ENCODE results near the gene GIPC1. TPM values are rescaled to one million over a fixed set of nuclear protein-coding genes. Genes with fewer than 3 reads are reported as not detected.

GIPC1 gene
- total RNA-seq, 1 experiment from 2014 or later = 67.4 TPM

DNA sequence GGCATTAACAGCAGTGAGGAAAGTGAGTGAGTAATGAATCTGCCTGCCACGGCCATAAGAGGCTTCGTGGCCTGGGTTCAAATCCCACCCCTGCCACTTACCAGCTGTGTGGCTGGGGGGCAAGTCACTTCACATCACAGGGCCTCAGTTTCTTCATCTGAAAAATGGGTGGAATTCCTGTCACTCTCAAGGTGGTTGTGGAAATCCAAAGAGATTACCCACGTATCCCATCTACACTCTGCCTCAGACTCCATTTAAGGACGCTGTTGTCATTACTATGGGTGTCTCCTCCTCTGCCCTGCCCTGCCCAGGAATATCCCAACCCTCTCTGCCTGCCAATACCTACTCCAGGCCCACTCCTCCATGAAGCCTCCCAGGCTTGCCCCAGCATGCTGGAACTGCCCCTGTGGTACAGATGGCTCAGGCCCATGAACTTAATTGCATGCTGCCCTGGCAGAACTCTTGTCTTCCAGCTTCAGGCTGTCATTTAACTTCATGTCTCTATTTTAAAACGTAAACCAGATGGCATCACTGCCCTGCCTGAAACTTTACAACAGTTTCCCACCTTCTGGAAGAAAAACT lies 3.1 kb downstream of the GIPC1 start:
- Histone ChIP-seq H3K27me3 (no peaks in the 10 kb centered on the region), H3K27ac (no peak overlapping the region), H3K4me1 (no peaks in the 10 kb centered on the region), H3K9me3 (replicated peaks) (no peaks in the 10 kb centered on the region), H3K36me3 (peaks cover 10% of the 10 kb centered on the region), H3K4me3 (no peak overlapping the region)
- DNase-seq = no peak

DNA sequence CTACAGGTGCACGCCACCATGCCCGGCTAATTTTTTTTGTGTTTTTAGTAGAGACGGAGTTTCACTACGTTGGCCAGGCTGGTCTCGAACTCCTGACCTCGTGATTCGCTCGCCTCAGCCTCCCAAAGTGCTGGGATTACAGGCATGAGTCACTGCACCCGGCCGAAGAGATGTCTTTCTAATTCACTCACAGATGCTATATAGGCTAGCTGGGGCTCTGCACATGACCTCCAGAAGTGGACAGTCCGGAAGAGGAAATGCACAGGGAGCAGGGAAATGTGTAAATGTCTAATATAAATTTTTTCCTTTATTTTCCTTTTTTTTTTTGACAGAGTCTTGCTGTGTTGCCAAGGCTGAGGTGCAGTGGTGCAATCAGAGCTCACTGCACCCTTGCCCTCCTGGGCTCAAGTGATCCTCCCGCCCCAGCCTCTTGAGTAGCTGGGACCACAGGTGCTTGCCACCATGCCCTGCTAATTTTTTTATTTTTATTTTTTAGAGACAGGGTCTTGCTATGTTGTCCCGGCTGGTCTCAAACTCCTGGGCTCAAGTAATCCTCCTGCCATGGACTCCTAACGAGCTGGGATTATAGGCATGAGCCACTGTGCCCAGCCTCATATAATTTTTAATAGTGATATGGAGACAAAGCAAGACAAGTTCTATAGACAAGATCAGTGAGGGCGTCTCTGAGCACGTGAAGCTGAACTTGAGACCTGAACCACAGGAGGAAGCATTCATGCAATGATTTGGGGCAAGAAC lies 8.4 kb downstream of the GIPC1 start:
- H3K4me3 ChIP-seq = no peak overlapping the region
- no peaks in the 10 kb centered on the region for H3K9me3 ChIP-seq (replicated peaks)
- DNase-seq = no peak
- no peak overlapping the region for H3K27ac ChIP-seq
- H3K27me3 ChIP-seq = no peaks in the 10 kb centered on the region
- peaks cover 13% of the 10 kb centered on the region for H3K36me3 ChIP-seq
- H3K4me1 ChIP-seq = no peaks in the 10 kb centered on the region

DNA sequence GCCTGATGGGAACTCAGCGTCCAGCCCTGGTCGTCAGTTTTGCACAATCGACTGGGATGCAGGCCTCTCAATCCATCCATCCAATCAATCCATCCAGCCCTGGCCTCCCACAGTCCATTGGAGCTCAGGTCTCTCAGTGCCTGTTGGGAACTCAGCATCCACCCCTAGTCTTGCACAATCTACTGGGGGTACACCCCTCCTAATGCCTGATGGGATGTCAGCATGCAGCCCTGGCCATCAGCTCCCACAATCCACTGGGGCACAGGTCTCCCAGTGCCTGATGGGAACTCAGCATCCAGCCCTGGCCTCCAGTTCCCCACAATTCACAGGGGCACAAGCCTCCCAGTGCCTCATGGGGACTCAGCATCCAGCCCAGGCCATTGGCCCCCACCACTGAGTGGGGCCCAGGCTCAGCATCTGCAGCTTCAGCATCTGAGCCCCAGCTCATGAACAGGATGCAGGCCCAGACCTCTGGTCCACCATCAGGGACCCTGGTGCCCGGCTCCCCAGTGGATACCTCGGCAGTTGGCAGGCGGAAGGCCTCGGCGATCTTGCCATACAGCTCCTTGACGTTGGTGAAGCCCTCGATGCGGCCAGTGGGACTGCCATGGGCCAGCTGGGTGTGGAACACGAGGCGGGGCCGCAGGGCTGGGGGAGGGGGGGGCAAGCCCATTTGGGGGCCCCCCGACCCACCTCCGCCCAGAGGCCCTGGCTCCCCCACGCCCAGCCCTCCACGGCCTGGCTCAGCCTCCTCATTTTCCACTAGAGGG lies 13.6 kb downstream of the GIPC1 start:
- no peaks in the 10 kb centered on the region for H3K27me3 ChIP-seq
- no peaks in the 10 kb centered on the region for H3K9me3 ChIP-seq (replicated peaks)
- peaks cover 22% of the 10 kb centered on the region for H3K36me3 ChIP-seq
- H3K4me3 ChIP-seq = no peak overlapping the region
- no peak overlapping the region for H3K27ac ChIP-seq
- H3K4me1 ChIP-seq = peaks cover 6% of the 10 kb centered on the region
- no peak for DNase-seq

DNA sequence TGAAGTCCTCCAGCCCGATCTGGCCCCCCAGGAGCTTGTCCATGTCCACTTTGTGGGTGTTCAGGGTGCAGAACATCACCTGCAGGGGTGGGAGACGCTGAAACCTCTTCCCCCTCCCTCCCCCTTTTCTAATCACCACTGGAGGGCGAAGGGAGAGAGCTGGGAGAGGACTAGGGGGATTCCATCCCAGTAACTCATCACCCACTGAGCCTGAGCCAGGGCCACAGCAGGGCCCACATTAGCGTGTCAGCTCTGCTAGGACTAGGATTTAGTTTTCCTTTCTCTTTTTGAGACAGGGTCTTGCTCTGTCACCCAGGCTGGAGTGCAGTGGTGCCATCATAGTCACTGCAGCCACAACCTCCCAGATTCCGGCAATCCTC lies 15.2 kb downstream of the GIPC1 start:
- Histone ChIP-seq H3K9me3 (replicated peaks) (no peaks in the 10 kb centered on the region), H3K4me1 (peaks cover 7% of the 10 kb centered on the region), H3K27ac (no peak overlapping the region), H3K27me3 (no peaks in the 10 kb centered on the region), H3K36me3 (peaks cover 20% of the 10 kb centered on the region), H3K4me3 (no peak overlapping the region)
- DNase-seq = no peak

DNA sequence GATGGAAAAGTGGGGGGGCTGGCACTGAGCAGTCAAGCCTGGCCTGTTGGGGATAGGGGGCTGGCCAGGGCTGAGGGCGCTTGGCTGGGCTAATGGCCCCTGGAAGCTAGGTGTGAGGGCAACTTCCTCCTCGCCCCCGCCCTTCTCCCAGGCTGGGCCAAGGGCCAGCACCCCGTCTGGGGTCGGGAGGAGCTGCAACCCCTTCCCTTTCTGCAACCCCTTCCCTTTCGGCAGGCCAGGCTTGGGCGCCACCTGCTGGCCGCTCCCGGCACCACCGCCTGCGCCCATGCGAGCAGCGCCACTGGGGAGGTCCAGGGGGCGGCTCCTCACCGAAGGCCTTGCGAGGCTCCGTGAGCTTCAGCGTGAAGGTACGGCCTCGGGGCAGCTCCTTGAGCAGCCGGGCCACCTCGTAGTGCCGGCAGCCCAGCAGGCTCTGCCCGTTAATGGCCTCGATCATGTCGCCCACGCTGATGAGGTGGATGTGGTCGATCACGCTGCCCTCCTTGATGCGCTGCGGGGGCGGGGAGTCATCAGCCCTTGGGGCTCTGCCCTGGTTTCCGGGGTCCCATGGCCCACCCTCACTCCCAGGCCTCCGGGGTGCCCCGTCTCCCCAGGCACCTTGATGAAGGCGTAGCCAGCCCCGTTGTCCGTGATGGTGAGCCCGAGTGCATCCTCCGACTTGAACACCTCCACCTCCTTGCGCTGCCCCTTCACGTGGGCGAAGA lies 15.8 kb downstream of the GIPC1 start:
- Histone ChIP-seq H3K27ac (no peak overlapping the region), H3K4me1 (peaks cover 9% of the 10 kb centered on the region), H3K4me3 (no peak overlapping the region), H3K36me3 (peaks cover 20% of the 10 kb centered on the region), H3K9me3 (replicated peaks) (no peaks in the 10 kb centered on the region), H3K27me3 (no peaks in the 10 kb centered on the region)
- peak; percentile 54 to 73 for DNase-seq

DNA sequence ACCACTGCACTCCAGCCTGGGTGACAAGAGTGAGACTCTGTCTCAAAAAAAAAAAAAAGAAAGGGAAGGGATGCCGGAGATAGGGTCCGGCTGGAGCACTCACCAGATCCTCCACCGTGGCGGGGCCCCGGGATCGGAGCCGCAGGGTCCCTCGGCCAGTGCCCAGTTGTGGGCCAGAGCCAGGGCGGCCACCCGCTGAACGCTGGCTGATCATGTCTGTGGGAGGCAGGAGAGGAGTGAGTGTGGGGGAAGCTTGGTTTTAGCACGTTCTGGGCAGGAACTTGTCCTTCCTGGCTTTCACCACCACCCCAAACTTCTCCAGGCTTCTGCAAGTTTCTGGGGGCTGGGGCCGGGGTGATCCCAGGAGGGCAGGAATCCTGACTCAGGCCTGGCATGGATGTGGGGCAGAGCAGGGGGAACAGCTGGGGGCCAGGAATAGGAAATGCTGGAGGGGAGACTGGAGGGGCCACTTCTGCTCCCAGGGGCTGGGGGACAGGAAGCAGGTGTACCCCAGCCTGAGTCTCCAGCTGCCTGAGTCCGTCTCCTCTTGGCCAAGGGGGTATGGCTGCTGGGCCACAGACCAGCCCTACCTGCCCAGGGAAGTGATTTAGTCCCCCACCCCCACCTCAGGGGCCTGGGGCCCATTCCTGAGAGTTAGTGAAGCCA lies 16.5 kb downstream of the GIPC1 start:
- H3K4me1 ChIP-seq = peaks cover 9% of the 10 kb centered on the region
- no peaks in the 10 kb centered on the region for H3K9me3 ChIP-seq (replicated peaks)
- peak; percentile 40 to 55 for DNase-seq
- H3K36me3 ChIP-seq = peaks cover 20% of the 10 kb centered on the region
- no peak overlapping the region for H3K4me3 ChIP-seq
- H3K27ac ChIP-seq = no peak overlapping the region
- no peaks in the 10 kb centered on the region for H3K27me3 ChIP-seq

DNA sequence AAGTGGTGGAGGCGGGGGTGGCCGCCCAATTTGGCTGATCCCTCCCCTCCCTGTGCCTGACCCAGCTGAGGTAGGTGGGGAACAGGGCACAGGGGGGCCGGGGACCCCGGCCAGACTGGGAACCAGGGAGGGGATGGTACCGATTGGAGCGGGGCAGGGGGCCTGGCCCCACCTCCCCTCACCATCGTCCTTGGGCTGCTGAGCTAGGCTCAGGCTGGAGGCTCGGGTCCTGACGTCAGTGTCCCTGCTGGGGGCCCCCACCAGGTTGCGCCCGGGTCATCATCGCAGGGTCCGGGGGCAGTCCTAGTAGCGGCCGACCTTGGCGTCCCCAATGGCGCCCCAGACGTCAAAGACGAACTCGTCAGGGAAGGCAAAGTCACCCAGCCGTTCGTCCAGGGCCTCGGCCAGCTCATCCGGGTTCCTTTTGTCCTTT lies 17.8 kb downstream of the GIPC1 start:
- no peak for DNase-seq
- Histone ChIP-seq H3K9me3 (replicated peaks) (no peaks in the 10 kb centered on the region), H3K27ac (no peak overlapping the region), H3K27me3 (no peaks in the 10 kb centered on the region), H3K4me3 (no peak overlapping the region), H3K4me1 (peaks cover 9% of the 10 kb centered on the region), H3K36me3 (peaks cover 20% of the 10 kb centered on the region)

DNA sequence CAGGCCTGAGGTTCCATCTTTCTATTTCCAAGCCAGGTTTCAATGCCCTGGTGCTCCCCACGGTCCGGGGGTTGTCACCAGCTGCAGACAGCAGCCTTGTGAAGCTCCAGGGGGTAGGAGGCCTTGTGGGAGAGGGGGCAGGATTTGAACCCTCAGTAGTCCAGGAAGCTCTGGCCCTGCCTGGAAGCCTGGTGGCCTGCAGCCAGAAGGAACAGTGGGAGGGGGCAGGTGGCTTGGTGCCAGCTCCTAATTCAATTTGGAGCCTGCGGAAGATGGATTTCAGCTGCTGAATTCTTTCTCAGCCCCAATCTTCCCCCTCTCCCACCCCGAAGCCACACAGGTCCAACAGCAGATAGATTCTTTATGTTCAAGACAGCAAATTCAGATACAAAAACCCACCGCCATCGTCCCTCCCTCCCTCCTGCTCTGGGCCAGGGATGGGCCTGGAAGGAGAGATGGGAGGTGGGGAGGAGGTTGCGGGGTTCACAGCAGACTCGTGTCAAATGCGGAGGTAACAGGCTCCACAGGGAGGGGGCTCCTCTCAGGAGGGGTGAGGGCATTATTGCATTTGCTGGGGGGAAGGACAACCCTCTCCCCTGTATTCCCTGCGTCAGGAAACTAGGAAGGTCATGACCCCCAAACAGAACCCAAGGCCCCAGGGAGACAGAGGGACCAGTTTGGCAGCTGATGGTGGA lies 18.4 kb downstream of the GIPC1 start:
- Histone ChIP-seq H3K4me3 (no peak overlapping the region), H3K36me3 (peaks cover 20% of the 10 kb centered on the region), H3K27ac (no peak overlapping the region), H3K4me1 (peaks cover 9% of the 10 kb centered on the region), H3K9me3 (replicated peaks) (no peaks in the 10 kb centered on the region), H3K27me3 (no peaks in the 10 kb centered on the region)
- DNase-seq = no peak

DNA sequence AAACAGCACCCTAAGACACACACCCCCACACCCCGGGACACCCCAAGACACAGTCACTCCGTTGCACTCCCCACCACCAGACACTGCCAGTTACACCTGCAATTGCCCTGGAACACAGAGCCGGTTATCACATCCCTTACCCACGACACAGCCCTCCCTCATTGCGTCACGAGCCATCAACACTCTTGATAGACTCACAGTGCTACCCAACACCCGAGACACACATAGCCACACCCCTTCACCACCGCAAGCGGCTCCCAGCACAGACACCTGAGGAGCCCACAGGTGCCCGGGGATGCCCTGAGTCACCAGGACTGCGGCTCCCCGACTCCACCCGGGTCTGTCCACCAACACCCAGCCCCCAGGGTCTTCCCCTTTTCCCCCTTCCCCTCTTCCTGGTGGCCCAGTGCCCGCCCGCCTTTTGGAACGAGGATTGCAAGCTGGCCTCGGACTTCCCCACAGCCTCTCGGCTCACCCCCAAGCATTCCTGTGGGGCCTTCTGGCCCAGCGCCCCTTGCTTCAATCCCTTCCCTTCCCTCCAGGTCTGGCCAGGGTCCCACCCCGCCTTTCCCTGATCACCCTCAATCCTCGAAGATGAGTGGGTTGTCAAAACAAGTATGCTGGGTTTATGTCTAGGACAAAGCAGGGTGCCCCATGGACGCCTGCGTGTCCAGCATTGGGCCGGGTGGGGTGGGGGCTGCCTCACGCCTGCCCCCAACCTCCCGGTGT lies 19.1 kb downstream of the GIPC1 start:
- Histone ChIP-seq H3K9me3 (replicated peaks) (no peaks in the 10 kb centered on the region), H3K27me3 (no peaks in the 10 kb centered on the region), H3K4me1 (peaks cover 9% of the 10 kb centered on the region), H3K27ac (no peak overlapping the region), H3K4me3 (no peak overlapping the region), H3K36me3 (peaks cover 21% of the 10 kb centered on the region)
- no peak for DNase-seq

DNA sequence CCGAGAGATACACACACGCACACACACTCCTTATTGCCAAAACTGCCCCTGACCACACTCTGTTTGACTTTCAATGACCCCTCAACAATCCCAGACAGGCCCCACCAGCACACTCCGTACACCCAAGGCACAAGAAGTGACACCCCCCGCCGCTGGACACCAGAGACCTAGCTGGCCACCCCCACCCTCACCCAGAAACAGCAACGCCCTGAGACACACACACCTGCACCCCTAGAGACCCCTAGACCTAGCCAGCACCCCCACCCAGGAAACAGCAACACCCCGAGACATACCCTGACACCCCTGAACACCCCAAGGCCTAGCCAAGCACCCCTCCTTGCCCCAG lies 19.6 kb downstream of the GIPC1 start:
- H3K4me3 ChIP-seq = no peak overlapping the region
- H3K4me1 ChIP-seq = peaks cover 9% of the 10 kb centered on the region
- H3K9me3 ChIP-seq (replicated peaks) = no peaks in the 10 kb centered on the region

DNA sequence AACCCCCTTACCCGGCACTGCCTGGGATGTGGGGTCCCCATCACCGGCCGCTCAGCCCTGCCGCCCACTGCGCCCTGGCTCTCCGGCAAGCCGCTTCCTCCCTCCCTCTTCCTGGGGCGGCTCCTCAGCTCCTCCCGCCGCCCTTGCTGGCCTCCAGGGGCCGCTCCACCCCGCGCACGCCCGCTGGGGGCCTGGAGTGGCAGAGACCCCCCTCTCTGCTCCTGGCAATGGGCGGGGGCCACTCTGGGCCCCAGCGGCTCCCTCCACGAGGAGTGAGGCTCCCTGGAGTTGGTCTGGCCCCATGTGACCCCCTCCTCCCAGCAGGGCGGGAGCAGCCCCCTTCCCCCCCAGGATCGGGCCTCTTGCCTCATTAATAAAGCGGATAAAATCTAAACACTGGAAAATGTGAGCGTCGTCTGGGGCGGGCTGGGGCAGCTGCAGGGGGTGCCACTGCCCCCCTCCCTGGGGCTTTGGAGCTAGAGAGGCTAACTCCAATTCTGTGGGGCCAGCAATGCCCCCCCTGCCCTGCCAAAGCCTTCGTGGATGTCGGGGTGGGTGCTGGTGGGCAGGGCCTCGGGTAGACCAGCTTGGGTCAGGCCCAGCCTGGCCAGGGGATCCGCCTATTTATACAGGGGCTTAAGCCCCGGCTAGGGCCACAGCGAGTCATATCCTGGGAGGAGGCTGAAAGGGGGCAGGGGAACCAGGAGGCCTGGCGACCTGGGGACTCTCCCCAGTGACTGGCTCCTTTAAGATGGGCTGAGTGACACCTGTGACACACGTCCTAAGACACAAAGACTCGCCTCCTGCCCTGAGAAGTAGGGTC lies 20.5 kb downstream of the GIPC1 start, which contains the start of gene PTGER1:
Gene PTGER1, minus strand, starts transcription at position 104 of the 823 bp plus-strand sequence. CDS start 1,034 bp downstream, outside the sequence.
- H3K27me3 ChIP-seq = no peaks in the 10 kb centered on the region
- peak within 1 kb of the TSS; percentile 55 for H3K4me3 ChIP-seq

More for the DNA sequence above, 19.6 kb downstream of the GIPC1 start:
- no peaks in the 10 kb centered on the region for H3K27me3 ChIP-seq
- no peak overlapping the region for H3K27ac ChIP-seq
- DNase-seq = no peak
- peaks cover 21% of the 10 kb centered on the region for H3K36me3 ChIP-seq

DNA sequence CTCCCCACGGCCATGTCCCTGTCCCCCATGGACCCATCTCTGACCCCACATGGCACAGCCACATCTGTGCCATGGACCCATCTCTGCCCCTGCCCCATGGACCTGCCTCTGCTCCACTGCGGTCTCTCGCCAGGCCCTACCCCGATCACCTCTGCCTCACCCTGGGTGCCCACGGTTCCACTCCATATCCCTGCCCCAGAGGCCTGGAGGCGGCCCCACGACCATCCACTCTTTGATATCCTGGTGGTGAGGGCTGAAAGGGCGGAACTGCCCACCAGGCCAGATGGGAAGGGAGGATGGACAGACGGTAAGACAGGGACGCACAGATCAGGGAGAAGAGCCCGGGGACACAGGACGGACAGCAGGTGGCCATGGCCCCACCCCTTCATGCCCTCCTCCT lies 21.1 kb downstream of the GIPC1 start:
- peak in 1 of 2 experiments; percentile 53 for DNase-seq
- Histone ChIP-seq H3K9me3 (replicated peaks) (no peaks in the 10 kb centered on the region), H3K27me3 (no peaks in the 10 kb centered on the region), H3K4me1 (peaks cover 7% of the 10 kb centered on the region), H3K27ac (peak overlapping the region; percentile 45; the same call in 1 of the 2 replicates), H3K4me3 (peak overlapping the region; percentile 55), H3K36me3 (peaks cover 15% of the 10 kb centered on the region)

More for the DNA sequence above, 20.5 kb downstream of the GIPC1 start, which contains the start of gene PTGER1:
- peak within 1 kb of the TSS; percentile 45 for H3K27ac ChIP-seq
- DNase-seq = peak; percentile 66 to 76
- peaks cover 9% of the 10 kb centered on the region for H3K4me1 ChIP-seq
- no peaks in the 10 kb centered on the region for H3K9me3 ChIP-seq (replicated peaks)
- H3K36me3 ChIP-seq = peaks cover 18% of the 10 kb centered on the region
